Gastroesophageal sphincter (tissue), 3 donors: ENCODE data around the gene CD82.

Experiments used
- POLR2A ChIP-seq, 2 donors: fragments of 450-650 bp; IDR thresholded peaks; one replicate each; pipeline ENCODE4 v1.6.1; 2017; ENCODE audit warnings: antibody characterized with exemption in 2 of 2, mild to moderate bottlenecking in 2 of 2, moderate library complexity in 1 of 2
- POLR2AphosphoS5 ChIP-seq: sonication (generic); formaldehyde crosslinking; IDR thresholded peaks from one replicate; pipeline ENCODE4 v1.6.1; 2017; ENCODE audit warnings: antibody characterized with exemption
- TF ChIP-seq, protein P1 (sequence below), 4 experiments: fragments of 200-600 bp in 2 of 4; fragments of 450-650 bp in 2 of 4; sonication (generic) in 1 of 4; IDR thresholded peaks; one replicate each; pipeline ENCODE4 v1.5.1; 2017 to 2019; ENCODE audit warnings: antibody characterized with exemption in 4 of 4, mild to moderate bottlenecking in 2 of 4, moderate library complexity in 2 of 4

DNA sequence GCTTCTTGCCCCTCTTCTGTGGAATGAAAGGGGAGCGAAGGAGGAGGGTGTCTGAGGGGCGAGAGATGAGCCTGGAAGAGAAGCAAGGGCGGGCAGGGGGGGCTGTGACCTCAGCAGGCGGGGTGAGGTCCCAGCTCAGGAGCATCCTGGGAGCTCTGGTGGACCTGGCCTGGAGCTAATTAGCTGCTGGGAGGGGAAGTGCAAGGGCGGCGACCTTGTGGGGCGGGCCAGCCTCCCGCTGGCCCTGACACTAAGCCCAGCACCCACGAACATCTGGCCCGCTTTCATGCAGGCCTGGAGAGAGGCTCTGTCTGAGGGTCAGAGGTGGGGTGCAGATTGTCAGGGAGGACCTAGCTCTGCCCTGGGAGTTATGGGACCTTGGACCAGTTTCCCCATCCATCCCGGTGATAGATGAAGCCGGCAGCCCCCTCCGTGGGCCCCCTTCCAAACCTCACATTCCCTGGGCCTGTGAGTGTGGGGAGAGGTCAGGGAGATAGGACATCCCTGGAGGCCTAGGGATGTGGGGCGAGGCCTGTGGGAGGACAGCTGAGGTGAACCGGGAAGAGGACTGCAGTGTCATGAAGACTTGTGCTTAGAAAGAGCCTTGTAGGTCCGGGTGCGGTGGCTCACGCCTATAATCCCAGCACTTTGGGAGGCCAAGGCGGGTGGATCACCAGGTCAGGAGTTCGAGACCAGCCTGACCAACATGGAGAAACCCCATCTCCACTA is 28.5 kb upstream of the CD82 start:
- TF ChIP-seq, protein P1, sequence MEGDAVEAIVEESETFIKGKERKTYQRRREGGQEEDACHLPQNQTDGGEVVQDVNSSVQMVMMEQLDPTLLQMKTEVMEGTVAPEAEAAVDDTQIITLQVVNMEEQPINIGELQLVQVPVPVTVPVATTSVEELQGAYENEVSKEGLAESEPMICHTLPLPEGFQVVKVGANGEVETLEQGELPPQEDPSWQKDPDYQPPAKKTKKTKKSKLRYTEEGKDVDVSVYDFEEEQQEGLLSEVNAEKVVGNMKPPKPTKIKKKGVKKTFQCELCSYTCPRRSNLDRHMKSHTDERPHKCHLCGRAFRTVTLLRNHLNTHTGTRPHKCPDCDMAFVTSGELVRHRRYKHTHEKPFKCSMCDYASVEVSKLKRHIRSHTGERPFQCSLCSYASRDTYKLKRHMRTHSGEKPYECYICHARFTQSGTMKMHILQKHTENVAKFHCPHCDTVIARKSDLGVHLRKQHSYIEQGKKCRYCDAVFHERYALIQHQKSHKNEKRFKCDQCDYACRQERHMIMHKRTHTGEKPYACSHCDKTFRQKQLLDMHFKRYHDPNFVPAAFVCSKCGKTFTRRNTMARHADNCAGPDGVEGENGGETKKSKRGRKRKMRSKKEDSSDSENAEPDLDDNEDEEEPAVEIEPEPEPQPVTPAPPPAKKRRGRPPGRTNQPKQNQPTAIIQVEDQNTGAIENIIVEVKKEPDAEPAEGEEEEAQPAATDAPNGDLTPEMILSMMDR (IDR thresholded peaks at IDR 0.05), result no peak
- TF ChIP-seq POLR2A (IDR thresholded peaks at IDR 0.05) (no peak), POLR2AphosphoS5 (no peak)
